GM13976 (cell line): ENCODE measurements around the gene SLC39A11.
"Not testable (repeated sequence)": the region's sequence is repeated elsewhere in the genome, so short reads cannot be mapped to it uniquely, and the experiment has no call there.

ENCODE experiments used
- DNase-seq: peaks from one replicate; pipeline ENCODE4 v3.0.0; 2012; ENCODE audit warnings: low spot score
- CTCF ChIP-seq: IDR thresholded peaks from 2 replicates; pipeline ENCODE4 v1.5.1; 2012; ENCODE audit warnings: borderline replicate concordance, mild to moderate bottlenecking; ENCODE audit not compliant: insufficient read depth; ENCODE audit errors: extremely low read depth, missing control alignments, control extremely low read depth
- in situ Hi-C: fragments of 300-500 bp; cut with MboI; formaldehyde crosslinking; loops from one replicate; pipeline ENCODE4 v1.12.0; 2022; ENCODE audit warnings: low sequenced_read_pairs, mixed read lengths, inconsistent platforms; ENCODE audit not compliant: unreplicated experiment

Gene SLC39A11

GRCh38 chr17:73135766-73136165, 43.3 kb upstream of the SLC39A11 start:
- in situ Hi-C loops = no loop called here
- no peak for TF ChIP-seq CTCF
- DNase-seq = no peak

GRCh38 chr17:73133911-73134649, 41.6 kb upstream of the SLC39A11 start:
- no peak for DNase-seq
- no peak for TF ChIP-seq CTCF
- in situ Hi-C loops = no loop called here

GRCh38 chr17:73132085-73132492, 39.6 kb upstream of the SLC39A11 start:
- no peak for TF ChIP-seq CTCF
- in situ Hi-C loops = no loop called here

GRCh38 chr17:73131439-73131838, 39.0 kb upstream of the SLC39A11 start:
- in situ Hi-C loops, DNase-seq: not testable (repeated sequence)

More at GRCh38 chr17:73132085-73132492, 39.6 kb upstream of the SLC39A11 start:
- peak; percentile 43 for DNase-seq

- TF ChIP-seq CTCF = no peak
- no peak for DNase-seq
- in situ Hi-C loops = no loop called here
Measured at GRCh38 chr17:73130977-73131376, 38.5 kb upstream of the SLC39A11 start.

GRCh38 chr17:73128496-73128895, 36.0 kb upstream of the SLC39A11 start:
- in situ Hi-C loops = no loop called here
- TF ChIP-seq CTCF = no peak
- no peak for DNase-seq

- TF ChIP-seq CTCF = no peak
- in situ Hi-C loops = no loop called here
- DNase-seq = no peak
Measured at GRCh38 chr17:73126716-73127473, 34.4 kb upstream of the SLC39A11 start.
